ENCODE measurements around the gene GAST. TPM values are rescaled to one million over a fixed set of nuclear protein-coding genes. Genes with fewer than 3 reads are reported as not detected.
"Not testable (repeated sequence)": the region's sequence is repeated elsewhere in the genome, so short reads cannot be mapped to it uniquely, and the experiment has no call there.

Gene GAST
- total and polyA plus RNA-seq, 4 experiments from 2014 or later = not detected

- intact Hi-C loops (cut with micrococcal nuclease) = loop anchor here (1.0 to 5.0 kb wide), 7 partner anchors 13 to 1044 kb away; partner anchors contain the start of gene EIF1
- no peaks in the 10 kb centered on the region for H3K9me3 ChIP-seq (ENCODE audit: control insufficient read depth in 1 of 2, low read length in 2 of 2)
- Mint-ChIP-seq H3K27me3 (no peaks in the 10 kb centered on the region), H3K36me3 (peaks cover 0 to 3% of the 10 kb centered on the region in 2 donors), H3K4me1 (peaks cover 13 to 35% (median 21%) of the 10 kb centered on the region in 4 donors), H3K4me3 (peak overlapping the region; percentile 82 to 97 (median 92)), H3K27ac (peak overlapping the region; percentile 94 to 100 (median 98)), H3K9me3 (peaks cover 0 to 5% (median 0%) of the 10 kb centered on the region in 8 donors)
- peak overlapping the region; percentile 60 to 69 for H3K4me3 ChIP-seq (ENCODE audit: low read length in 2 of 2)
- peak in 4 of 5 donors; percentile 74 to 95 (median 82) for DNase-seq
- POLR2A ChIA-PET (ENCODE audit: partially characterized antibody) = interaction anchor here (0.7 to 9.4 kb wide), 15 partner anchors 12 to 1117 kb away, joined by 3 to 285 read pairs (median 4); partner anchors contain the start of gene EIF1
- CTCF ChIA-PET (ENCODE audit: partially characterized antibody) = interaction anchor here (0.8 to 11.6 kb wide), 20 partner anchors 12 to 864 kb away, joined by 3 to 394 read pairs (median 6); partner anchors contain the start of gene EIF1
- peaks cover 22% of the 10 kb centered on the region for H3K4me1 ChIP-seq (ENCODE audit: insufficient read depth, low read length)
- no peaks in the 10 kb centered on the region for H3K36me3 ChIP-seq (ENCODE audit: insufficient read depth, low read length)
- no peaks in the 10 kb centered on the region for H3K27me3 ChIP-seq (ENCODE audit: insufficient read depth, low read length)
- H3K27ac ChIP-seq (ENCODE audit: low read depth, low read length) = peak overlapping the region; percentile 96
Observed at GRCh38 chr17:41666237-41666641, 45.9 kb upstream of the GAST start.

GRCh38 chr17:41666708-41667279 lies 45.3 kb upstream of the GAST start:
- Mint-ChIP-seq H3K27ac (peak overlapping the region; percentile 94 to 100 (median 98)), H3K27me3 (no peaks in the 10 kb centered on the region), H3K4me1 (peaks cover 13 to 35% (median 21%) of the 10 kb centered on the region in 4 donors), H3K4me3 (peak overlapping the region; percentile 82 to 97 (median 92)), H3K9me3 (peaks cover 0 to 5% (median 0%) of the 10 kb centered on the region in 8 donors), H3K36me3 (peaks cover 0 to 3% of the 10 kb centered on the region in 2 donors)
- peak overlapping the region; percentile 37 to 69 for H3K4me3 ChIP-seq (ENCODE audit: low read length in 2 of 2)
- CTCF ChIA-PET (ENCODE audit: partially characterized antibody) = interaction anchor here (1.0 to 11.6 kb wide), 18 partner anchors 12 to 1054 kb away, joined by 3 to 394 read pairs (median 8); partner anchors contain the start of gene EIF1
- H3K9me3 ChIP-seq (ENCODE audit: control insufficient read depth in 1 of 2, low read length in 2 of 2) = no peaks in the 10 kb centered on the region
- H3K27ac ChIP-seq (ENCODE audit: low read depth, low read length) = peak overlapping the region; percentile 96
- POLR2A ChIA-PET (ENCODE audit: partially characterized antibody) = interaction anchor here (0.7 to 9.4 kb wide), 16 partner anchors 12 to 1106 kb away, joined by 3 to 285 read pairs (median 4); partner anchors contain the start of genes EIF1 and KRTAP16-1
- H3K4me1 ChIP-seq (ENCODE audit: insufficient read depth, low read length) = peaks cover 22% of the 10 kb centered on the region
- H3K36me3 ChIP-seq (ENCODE audit: insufficient read depth, low read length) = no peaks in the 10 kb centered on the region
- no peaks in the 10 kb centered on the region for H3K27me3 ChIP-seq (ENCODE audit: insufficient read depth, low read length)
- peak; percentile 81 to 85 (median 84) for DNase-seq
- intact Hi-C loops (cut with micrococcal nuclease) = loop anchor here (1.0 to 5.0 kb wide), 9 partner anchors 13 to 1044 kb away; partner anchors contain the start of gene EIF1

DNA sequence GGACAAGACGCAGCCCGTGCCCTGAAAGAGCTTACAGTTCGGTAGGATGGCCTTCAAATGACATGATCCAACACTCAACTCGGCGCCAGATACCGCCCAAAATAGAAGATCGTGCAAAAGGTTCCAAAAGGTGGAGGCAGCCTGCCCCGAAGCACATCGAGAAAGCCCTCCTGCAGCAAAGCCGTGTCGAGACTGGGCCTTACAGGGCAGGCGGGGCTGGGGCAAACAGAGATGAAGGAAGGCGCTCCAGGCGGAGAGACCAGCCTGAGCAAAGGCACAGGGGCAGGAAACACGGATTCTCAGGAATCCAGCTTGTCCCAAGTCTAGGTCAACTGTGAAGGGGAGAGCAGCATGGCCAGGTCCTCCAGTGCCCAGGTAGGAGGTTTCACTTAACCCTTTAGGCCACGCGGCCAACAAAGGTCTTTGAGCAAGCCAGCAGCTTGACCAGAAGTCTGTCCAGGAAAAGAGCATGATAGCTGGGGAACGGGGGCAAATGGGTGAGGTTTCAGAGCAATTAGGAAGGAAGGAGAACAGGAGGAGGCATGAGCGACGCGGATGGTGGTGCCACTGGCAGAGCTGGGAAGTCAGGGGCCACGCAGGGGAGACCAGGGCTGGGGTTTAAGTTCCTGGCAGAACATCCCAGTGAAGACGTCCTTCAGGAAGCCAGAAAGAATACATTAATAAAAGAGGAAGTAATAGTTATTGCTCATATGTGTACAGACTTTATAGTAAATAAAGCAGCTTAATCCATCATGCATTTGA lies 44.7 kb upstream of the GAST start:
- H3K4me1 Mint-ChIP-seq = peaks cover 13 to 35% (median 22%) of the 10 kb centered on the region in 4 donors
- CTCF ChIA-PET (ENCODE audit: partially characterized antibody) = interaction anchor here (1.1 to 11.6 kb wide), 12 partner anchors 11 to 1054 kb away, joined by 3 to 394 read pairs (median 11); partner anchors contain the start of gene EIF1
- intact Hi-C loops (cut with micrococcal nuclease) = loop anchor here (1.0 to 5.0 kb wide), 3 partner anchors 118 to 1045 kb away; no protein-coding TSS in a partner anchor
- peak overlapping the region; percentile 96 for H3K27ac ChIP-seq (ENCODE audit: low read depth, low read length)
- H3K9me3 ChIP-seq (ENCODE audit: control insufficient read depth in 1 of 2, low read length in 2 of 2) = no peaks in the 10 kb centered on the region
- POLR2A ChIA-PET (ENCODE audit: partially characterized antibody) = interaction anchor here (1.0 to 9.4 kb wide), 6 partner anchors 11 to 359 kb away, joined by 3 to 285 read pairs (median 4); partner anchors contain the start of genes EIF1 and KRTAP16-1
- peaks cover 0 to 3% of the 10 kb centered on the region in 2 donors for H3K36me3 Mint-ChIP-seq
- H3K27me3 ChIP-seq (ENCODE audit: insufficient read depth, low read length) = no peaks in the 10 kb centered on the region
- no peaks in the 10 kb centered on the region for H3K27me3 Mint-ChIP-seq
- H3K4me3 ChIP-seq (ENCODE audit: low read length in 2 of 2) = peak overlapping the region in 1 of 2 donors; percentile 69
- H3K4me1 ChIP-seq (ENCODE audit: insufficient read depth, low read length) = peaks cover 22% of the 10 kb centered on the region
- H3K36me3 ChIP-seq (ENCODE audit: insufficient read depth, low read length) = no peaks in the 10 kb centered on the region
- peak overlapping the region in 6 of 7 donors; percentile 94 to 100 (median 98) for H3K27ac Mint-ChIP-seq
- H3K4me3 Mint-ChIP-seq = peak overlapping the region in 6 of 8 donors; percentile 82 to 97 (median 92)
- DNase-seq = no peak
- peaks cover 0 to 5% (median 0%) of the 10 kb centered on the region in 8 donors for H3K9me3 Mint-ChIP-seq

DNA sequence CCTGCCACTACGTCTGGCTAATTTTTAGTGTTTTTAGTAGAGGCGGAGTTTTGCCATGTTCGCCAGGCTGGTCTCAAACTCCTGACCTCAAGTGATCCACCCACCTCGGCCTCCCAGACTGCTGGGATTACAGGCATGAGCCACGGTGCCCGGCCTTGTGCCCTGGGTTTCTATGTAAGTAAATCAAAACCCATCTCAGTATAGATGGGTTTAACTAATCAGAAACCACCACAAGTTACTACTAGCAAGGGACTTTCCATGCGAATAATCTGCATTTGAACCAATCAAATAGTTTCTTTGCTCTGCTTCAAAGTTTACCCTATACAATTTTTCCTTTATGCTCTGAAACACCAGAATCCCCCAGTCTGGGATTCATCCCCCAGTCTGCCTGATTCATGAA lies 40.0 kb upstream of the GAST start:
- POLR2A ChIA-PET (ENCODE audit: partially characterized antibody) = interaction anchor here (2.4 kb wide), 1 partner anchor 17 kb away, joined by 15 read pairs; the partner anchor contains the start of gene EIF1

DNA sequence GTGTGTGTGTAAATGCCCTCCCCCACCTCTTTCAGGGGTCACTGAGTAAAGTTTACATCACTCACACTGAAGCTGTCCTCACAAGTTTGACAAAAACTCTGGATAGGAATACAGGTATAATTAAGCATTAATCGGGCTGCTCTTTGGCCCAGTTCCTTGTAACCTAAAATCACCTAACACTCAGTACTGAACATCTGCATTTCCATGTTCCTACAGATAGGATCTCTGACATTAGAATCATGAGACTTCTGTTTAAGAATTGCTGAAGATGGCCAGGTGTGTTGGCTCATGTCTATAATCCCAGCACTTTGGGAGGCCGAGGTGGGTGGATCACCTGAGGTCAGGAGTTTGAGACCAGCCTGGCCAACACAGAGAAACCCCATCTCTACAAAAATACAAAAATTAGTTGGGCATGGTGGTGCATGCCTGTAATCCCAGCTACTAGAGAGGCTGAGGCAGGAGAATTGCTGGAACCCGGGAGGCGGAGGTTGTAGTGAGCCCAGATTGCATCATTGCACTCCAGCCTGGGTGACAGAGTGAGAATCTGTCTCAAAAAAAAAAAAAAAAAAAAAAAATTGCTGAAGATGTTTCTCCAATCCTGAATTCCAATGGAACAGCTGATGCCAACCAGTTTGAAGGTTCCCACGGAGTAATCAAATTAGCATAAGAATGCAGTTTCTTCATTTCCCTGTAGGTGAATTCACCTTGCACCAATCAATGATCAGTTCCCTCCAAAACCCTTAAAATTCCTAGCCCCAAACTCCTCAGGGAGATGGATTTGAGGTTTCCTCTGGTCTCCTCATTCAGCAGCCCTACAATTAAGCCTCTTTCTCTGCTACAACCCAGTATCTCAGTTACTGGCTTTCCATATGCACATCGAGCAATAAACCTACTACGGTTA lies 36.7 kb upstream of the GAST start:
- CTCF ChIA-PET (ENCODE audit: partially characterized antibody) = interaction anchor here (0.7 to 6.6 kb wide), 5 partner anchors 8 to 1368 kb away, joined by 3 to 102 read pairs (median 9); partner anchors contain the start of gene EIF1
- H3K36me3 ChIP-seq (ENCODE audit: insufficient read depth, low read length); H3K36me3 Mint-ChIP-seq; H3K4me3 ChIP-seq (ENCODE audit: low read length in 2 of 2); H3K9me3 Mint-ChIP-seq; H3K4me3 Mint-ChIP-seq; H3K27ac ChIP-seq (ENCODE audit: low read depth, low read length); H3K9me3 ChIP-seq (ENCODE audit: control insufficient read depth in 1 of 2, low read length in 2 of 2); intact Hi-C loops (cut with micrococcal nuclease); H3K27me3 Mint-ChIP-seq; DNase-seq; H3K27me3 ChIP-seq (ENCODE audit: insufficient read depth, low read length): not testable (repeated sequence)
- POLR2A ChIA-PET (ENCODE audit: partially characterized antibody) = interaction anchor here (6.5 to 9.2 kb wide), 2 partner anchors 7 to 16 kb away, joined by 94 to 576 read pairs; partner anchors contain the start of gene EIF1
- peaks cover 16 to 38% (median 31%) of the 10 kb centered on the region in 4 donors for H3K4me1 Mint-ChIP-seq
- peak overlapping the region in 2 of 7 donors; percentile 55 to 61 for H3K27ac Mint-ChIP-seq
- peaks cover 42% of the 10 kb centered on the region for H3K4me1 ChIP-seq (ENCODE audit: insufficient read depth, low read length)

More for the DNA sequence above, 40.0 kb upstream of the GAST start:
- peaks cover 2 to 21% (median 13%) of the 10 kb centered on the region in 4 donors for H3K4me1 Mint-ChIP-seq
- no peak overlapping the region for H3K4me3 Mint-ChIP-seq
- no peaks in the 10 kb centered on the region for H3K9me3 Mint-ChIP-seq
- Histone ChIP-seq H3K27me3 (ENCODE audit: insufficient read depth, low read length) (no peaks in the 10 kb centered on the region), H3K4me1 (ENCODE audit: insufficient read depth, low read length) (peaks cover 18% of the 10 kb centered on the region), H3K4me3 (ENCODE audit: low read length in 2 of 2) (no peak overlapping the region), H3K27ac (ENCODE audit: low read depth, low read length) (no peak overlapping the region), H3K9me3 (ENCODE audit: control insufficient read depth in 1 of 2, low read length in 2 of 2) (no peaks in the 10 kb centered on the region), H3K36me3 (ENCODE audit: insufficient read depth, low read length) (no peaks in the 10 kb centered on the region)
- DNase-seq = no peak
- no peaks in the 10 kb centered on the region for H3K27me3 Mint-ChIP-seq
- CTCF ChIA-PET (ENCODE audit: partially characterized antibody) = interaction anchor here (0.8 to 1.5 kb wide), 3 partner anchors 9 to 23 kb away, joined by 3 to 6 read pairs (median 4); no protein-coding TSS in a partner anchor
- intact Hi-C loops (cut with micrococcal nuclease) = no loop called here
- no peak overlapping the region for H3K27ac Mint-ChIP-seq
- no peaks in the 10 kb centered on the region for H3K36me3 Mint-ChIP-seq

GRCh38 chr17:41676058-41676419 lies 36.1 kb upstream of the GAST start:
- Histone ChIP-seq H3K36me3 (ENCODE audit: insufficient read depth, low read length) (no peaks in the 10 kb centered on the region), H3K9me3 (ENCODE audit: control insufficient read depth in 1 of 2, low read length in 2 of 2) (no peaks in the 10 kb centered on the region), H3K4me1 (ENCODE audit: insufficient read depth, low read length) (peaks cover 42% of the 10 kb centered on the region), H3K27ac (ENCODE audit: low read depth, low read length) (no peak overlapping the region), H3K4me3 (ENCODE audit: low read length in 2 of 2) (no peak overlapping the region), H3K27me3 (ENCODE audit: insufficient read depth, low read length) (no peaks in the 10 kb centered on the region)
- Mint-ChIP-seq H3K27ac (peak overlapping the region in 3 of 7 donors; percentile 55 to 62 (median 61)), H3K4me3 (no peak overlapping the region), H3K27me3 (no peaks in the 10 kb centered on the region), H3K9me3 (no peaks in the 10 kb centered on the region), H3K4me1 (peaks cover 16 to 38% (median 31%) of the 10 kb centered on the region in 4 donors), H3K36me3 (no peaks in the 10 kb centered on the region)
- intact Hi-C loops (cut with micrococcal nuclease) = no loop called here
- DNase-seq = no peak
- CTCF ChIA-PET (ENCODE audit: partially characterized antibody) = interaction anchor here (0.9 to 6.6 kb wide), 4 partner anchors 8 to 20 kb away, joined by 3 to 102 read pairs (median 52); partner anchors contain the start of gene EIF1
- POLR2A ChIA-PET (ENCODE audit: partially characterized antibody) = interaction anchor here (6.5 to 9.2 kb wide), 2 partner anchors 8 to 16 kb away, joined by 94 to 576 read pairs; partner anchors contain the start of gene EIF1

Measured in CD4-positive, alpha-beta memory T cell (primary cell).